CD4-positive, alpha-beta T cell treated with Interleukin-12 subunit alpha and Interleukin-12 subunit beta, for 1 hour (primary cell): ENCODE data around the gene ENTPD5.
"Not testable (repeated sequence)": the region's sequence is repeated elsewhere in the genome, so short reads cannot be mapped to it uniquely, and the experiment has no call there.

Source experiments
- DNase-seq: peaks from one replicate; pipeline ENCODE4 v3.0.0-alpha.2; 2020

ENTPD5 gene

DNA sequence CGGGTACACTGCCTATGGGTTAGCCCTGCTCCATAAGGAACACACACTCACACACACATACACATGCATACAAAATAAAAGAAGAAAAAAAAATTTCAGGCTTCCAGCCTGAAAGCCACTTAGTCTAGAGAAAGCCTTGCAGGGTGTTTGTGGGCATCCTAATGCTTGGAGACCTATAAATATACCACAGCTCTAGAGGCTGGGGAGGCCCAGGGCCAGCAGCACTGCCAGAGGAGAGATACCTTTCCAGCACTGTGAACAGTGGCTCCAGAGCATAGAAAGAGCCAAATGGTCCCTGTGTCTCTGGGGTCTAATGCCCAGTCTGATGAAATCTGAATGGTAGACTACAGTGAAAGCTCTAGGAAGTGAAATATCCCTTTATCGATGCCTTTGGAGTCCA, 82.1 kb downstream of the ENTPD5 start:
- DNase-seq, result no peak

DNA sequence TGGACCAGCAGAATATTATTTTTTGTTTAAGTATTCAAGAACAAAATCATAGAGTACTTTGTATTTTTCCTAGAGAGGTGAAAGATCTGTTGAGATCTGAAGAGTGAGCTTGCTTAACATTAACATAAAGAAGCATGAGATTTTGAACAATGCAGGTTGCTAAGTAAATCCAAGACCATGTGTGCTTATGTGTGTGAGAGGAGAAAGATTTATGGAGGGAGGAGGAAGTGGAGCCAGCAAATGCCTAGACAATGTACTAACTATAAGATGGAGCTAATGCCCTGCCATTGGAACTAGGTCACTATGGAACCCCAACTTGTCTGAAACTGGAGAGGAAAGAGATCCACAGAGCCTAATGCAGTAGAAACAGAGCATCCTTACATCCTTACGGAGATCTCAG, 82.5 kb downstream of the ENTPD5 start:
- DNase-seq, result no peak

DNA sequence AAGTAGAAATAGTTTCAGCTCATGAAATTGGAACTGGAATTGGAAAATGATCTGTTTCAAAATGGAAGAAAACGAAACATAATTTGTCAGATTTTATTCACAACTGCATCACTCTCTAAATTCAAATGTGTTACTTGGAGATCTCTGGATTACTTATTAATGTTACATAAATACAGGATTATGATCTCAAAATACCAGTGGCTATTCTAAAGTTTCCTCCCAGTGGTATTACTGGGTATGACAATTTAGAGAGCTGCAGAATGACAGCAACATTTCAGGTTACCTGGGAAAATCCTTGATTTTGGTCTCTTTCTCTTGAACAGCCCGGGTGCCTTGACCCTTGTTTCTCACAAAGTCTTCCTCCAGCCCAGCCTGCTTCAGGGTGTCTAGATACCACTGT, 83.4 kb downstream of the ENTPD5 start:
- DNase-seq, result no peak

DNA sequence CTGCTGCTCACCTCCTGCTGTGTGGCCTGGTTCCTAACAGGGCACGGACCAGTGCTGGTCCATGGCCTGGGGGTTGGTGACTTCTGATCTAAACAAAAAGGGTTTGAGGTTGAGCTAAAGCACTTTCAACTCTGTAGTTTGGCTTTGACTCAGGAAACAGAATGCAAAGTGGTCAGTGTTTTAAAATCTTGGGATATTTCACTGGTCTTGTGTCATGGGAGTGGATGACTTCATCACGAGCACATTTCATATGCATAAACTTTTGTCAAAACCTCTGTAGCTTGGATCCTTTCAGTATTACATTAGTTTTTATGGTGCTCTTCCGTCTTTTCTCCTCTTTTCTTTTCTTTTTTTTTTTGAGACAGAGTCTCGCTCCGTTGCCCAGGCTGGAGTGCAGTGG, 94.8 kb downstream of the ENTPD5 start:
- no peak for DNase-seq

DNA sequence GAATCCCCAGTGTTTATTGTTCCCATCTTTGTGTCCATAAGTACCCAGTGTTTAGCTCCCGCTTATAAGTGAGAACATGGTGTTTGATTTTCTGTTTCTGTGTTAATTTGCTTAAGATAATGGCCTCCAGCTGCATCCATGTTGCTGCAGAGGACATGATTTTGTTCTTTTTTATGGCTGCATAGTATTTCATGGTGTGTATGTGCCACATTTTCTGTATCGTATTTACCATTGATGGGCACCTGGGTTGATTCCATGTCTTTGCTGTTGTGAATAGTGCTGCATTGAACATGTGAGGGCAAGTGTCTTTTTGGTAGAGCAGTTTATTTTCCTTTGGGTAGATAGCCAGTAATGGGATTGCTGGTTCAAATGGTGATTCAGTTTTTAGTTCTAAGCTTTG, 99.6 kb downstream of the ENTPD5 start:
- not testable (repeated sequence) for DNase-seq

DNA sequence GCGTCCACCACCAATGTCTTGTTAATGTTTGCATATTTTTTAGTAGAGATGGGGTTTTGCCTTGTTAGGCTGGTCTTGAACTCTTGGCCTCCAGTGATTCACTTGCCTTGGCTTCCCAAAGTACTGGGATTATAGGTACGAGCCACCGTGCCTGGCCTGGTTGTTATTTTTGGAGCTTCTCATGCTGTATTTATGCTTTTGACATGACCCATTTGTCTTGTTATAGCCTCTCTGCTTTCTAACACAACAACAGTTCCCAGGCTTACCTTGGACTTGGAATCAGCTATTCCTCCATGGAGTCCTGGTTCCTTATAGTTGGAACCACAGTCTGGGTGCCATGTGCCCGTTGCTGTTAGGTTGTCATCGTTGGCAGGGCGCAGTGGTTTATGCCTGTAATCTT, 102.8 kb downstream of the ENTPD5 start:
- no peak for DNase-seq

DNA sequence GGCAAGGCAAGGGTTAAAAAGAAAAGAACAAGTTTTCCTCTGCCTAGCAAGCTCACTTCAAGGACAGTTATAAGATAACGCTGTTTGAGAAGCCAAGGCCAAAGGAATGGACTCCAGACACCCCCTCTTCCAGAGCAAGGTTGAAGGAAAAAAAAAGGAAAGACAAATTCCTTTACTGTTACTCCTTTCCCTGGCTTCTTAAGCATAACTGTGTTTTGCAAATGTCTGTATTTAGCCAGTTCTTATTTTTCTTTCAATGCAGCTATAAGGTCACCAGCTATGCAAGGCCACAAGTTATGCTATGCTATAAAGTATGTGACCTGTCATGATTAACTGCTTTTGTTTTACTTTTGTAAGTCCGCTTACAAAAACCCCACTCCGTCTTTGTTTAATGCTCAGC, 105.8 kb downstream of the ENTPD5 start:
- DNase-seq, result no peak

DNA sequence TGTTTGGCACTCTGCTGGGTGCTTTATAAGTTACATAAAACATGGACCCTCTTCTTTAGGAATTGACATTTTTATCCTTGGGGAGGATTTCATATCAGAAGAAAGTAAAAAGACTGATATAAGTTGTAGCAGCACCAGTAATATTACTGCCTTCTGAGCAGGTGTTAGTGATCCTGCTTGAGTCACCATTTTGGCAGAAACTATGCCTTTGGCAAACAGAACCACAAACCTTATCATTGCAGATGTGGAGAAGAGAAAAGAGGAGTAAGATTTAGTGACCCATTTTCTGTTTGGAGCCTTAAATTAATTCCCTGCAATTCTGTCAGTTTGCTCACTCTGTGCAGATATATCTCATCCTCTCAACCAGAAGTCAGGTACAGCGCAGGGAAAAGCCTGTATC, 109.4 kb downstream of the ENTPD5 start:
- no peak for DNase-seq
